ENCODE measurements around the gene EVI2B. TPM values are rescaled to one million over a fixed set of nuclear protein-coding genes. Genes with fewer than 3 reads are reported as not detected.
A peak's percentile ranks its signal among the peaks of the same experiment; 100 is the strongest.

EVI2B gene
- total RNA-seq (100 to 1,000 TPM in 1 of 2 experiments, 10 to 100 TPM in 1; 99.1 to 102 TPM), total RNA-seq (1.5 to 185 (median 61.0) reads per million in 172 experiments)
- polyA plus RNA-seq (2013, experiment 1 of 2), result 227 TPM
- 225 TPM for polyA plus RNA-seq (2013, experiment 2 of 2)

- ATAC-seq (ENCODE audit: poor library complexity) (peak; percentile 39), DNase-seq (peak in 4 of 14 experiments; percentile 40 to 83 (median 74))
- Histone ChIP-seq H3K27ac (ENCODE audit: low read depth in 1 of 2, low read length in 2 of 2) (peak within 1 kb of the TSS; percentile 47 to 77), H3K4me1 (ENCODE audit: insufficient read depth, low read length) (peaks cover 5% of the 10 kb centered on the region), H3K9me3 (ENCODE audit: control insufficient read depth in 1 of 2, insufficient read depth in 1 of 2, low read length in 2 of 2) (no peaks in the 10 kb centered on the region), H3K27me3 (ENCODE audit: control insufficient read depth in 1 of 2, insufficient read depth in 2 of 2, low read length in 2 of 2) (no peaks in the 10 kb centered on the region), H3K36me3 (ENCODE audit: insufficient read depth, low read length) (no peaks in the 10 kb centered on the region), H3K4me3 (ENCODE audit: low read length) (peak within 1 kb of the TSS; percentile 67)
- H3K27ac Mint-ChIP-seq, result peak within 1 kb of the TSS; percentile 97
- ChIA-PET CTCF (interaction anchor here (0.8 to 1.4 kb wide), 4 partner anchors 34 to 194 kb away, joined by 3 to 6 read pairs (median 4); no protein-coding TSS in a partner anchor), POLR2A (interaction anchor here (0.8 to 9.9 kb wide), 12 partner anchors 8 to 195 kb away, joined by 3 to 157 read pairs (median 4); partner anchors contain the start of gene EVI2A)
- peaks cover 1% of the 10 kb centered on the region for H3K9me3 Mint-ChIP-seq
- peaks cover 44% of the 10 kb centered on the region for H3K36me3 Mint-ChIP-seq (ENCODE audit: low read depth)
- peak within 1 kb of the TSS; percentile 92 for H3K4me3 Mint-ChIP-seq
- intact Hi-C loops (cut with DNase I, micrococcal nuclease), result loop anchor here (5.0 to 10.0 kb wide), 2 partner anchors 173 to 489 kb away; partner anchors contain the start of gene CRLF3 (in 2 of the 2)
- H3K4me1 Mint-ChIP-seq (ENCODE audit: low read depth), result peaks cover 60% of the 10 kb centered on the region
- TF ChIP-seq CTCF (IDR thresholded peaks at IDR 0.05), result no peak
- no peaks in the 10 kb centered on the region for H3K27me3 Mint-ChIP-seq
Observed at GRCh38 chr17:31313982-31314781, at the start of gene EVI2B. Gene EVI2B, minus strand, starts transcription at chr17:31314054. Its CDS starts 8,445 bp downstream, at chr17:31305609.

DNA sequence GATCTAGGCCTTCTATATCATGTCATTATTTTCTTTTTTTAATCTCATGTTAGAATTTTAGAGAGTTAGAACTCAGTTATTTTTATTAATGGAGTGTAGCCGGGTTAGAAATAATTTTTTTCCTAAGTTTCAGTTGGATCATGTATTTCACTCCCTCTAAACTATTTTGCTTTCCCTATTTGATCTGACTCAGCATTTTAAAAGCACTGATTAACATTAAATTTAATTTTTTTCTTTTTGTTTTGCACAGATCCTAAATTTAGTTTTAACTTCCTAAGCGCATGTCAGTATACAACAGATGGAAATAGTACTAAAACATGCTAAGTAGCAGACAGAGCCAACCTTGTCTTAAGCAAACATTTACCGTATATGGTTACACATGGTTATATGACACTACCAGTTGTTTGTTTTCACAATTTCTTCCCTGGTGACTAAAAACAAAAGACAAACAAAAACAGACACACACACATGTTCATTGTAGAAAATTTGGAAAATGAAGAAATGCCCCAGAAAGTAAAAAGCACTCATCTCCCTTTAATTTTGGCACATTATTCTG lies 44.1 kb upstream of the EVI2B start:
- no peaks in the 10 kb centered on the region for H3K9me3 Mint-ChIP-seq
- ATAC-seq (ENCODE audit: poor library complexity) (no peak), DNase-seq (no peak)
- no peaks in the 10 kb centered on the region for H3K4me1 ChIP-seq (ENCODE audit: insufficient read depth, low read length)
- no peak overlapping the region for H3K27ac ChIP-seq (ENCODE audit: low read depth in 1 of 2, low read length in 2 of 2)
- H3K4me1 Mint-ChIP-seq (ENCODE audit: low read depth), result no peaks in the 10 kb centered on the region
- no peak overlapping the region for H3K27ac Mint-ChIP-seq
- H3K36me3 ChIP-seq (ENCODE audit: insufficient read depth, low read length), result peaks cover 66% of the 10 kb centered on the region
- no peak overlapping the region for H3K4me3 Mint-ChIP-seq
- no peak overlapping the region for H3K4me3 ChIP-seq (ENCODE audit: low read length)
- no peaks in the 10 kb centered on the region for H3K27me3 ChIP-seq (ENCODE audit: control insufficient read depth in 1 of 2, insufficient read depth in 2 of 2, low read length in 2 of 2)
- CTCF ChIA-PET, result no interaction called here
- POLR2A ChIA-PET, result no interaction called here
- no peaks in the 10 kb centered on the region for H3K9me3 ChIP-seq (ENCODE audit: control insufficient read depth in 1 of 2, insufficient read depth in 1 of 2, low read length in 2 of 2)
- intact Hi-C loops (cut with DNase I, micrococcal nuclease), result no loop called here
- no peaks in the 10 kb centered on the region for H3K27me3 Mint-ChIP-seq
- H3K36me3 Mint-ChIP-seq (ENCODE audit: low read depth), result peaks cover 87% of the 10 kb centered on the region
- TF ChIP-seq CTCF (IDR thresholded peaks at IDR 0.05), result no peak

DNA sequence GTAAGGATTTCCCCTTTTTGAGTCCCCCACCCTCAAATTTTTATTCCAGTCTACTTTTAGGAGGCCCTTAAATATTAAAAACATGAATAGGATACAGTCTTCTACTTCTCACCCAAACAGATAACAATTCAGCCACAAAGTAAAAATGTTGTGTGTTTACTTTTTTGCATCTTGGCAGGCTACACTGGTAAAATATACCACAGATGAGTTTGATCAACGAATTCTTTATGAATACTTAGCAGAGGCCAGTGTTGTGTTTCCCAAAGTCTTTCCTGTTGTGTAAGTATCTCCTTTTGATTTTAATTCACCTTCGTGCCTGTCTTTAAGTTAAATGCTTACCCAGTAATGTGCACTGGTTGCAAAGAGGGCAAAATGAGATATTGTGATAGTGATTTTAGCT lies 43.2 kb upstream of the EVI2B start:
- Histone ChIP-seq H3K9me3 (ENCODE audit: control insufficient read depth in 1 of 2, insufficient read depth in 1 of 2, low read length in 2 of 2) (no peaks in the 10 kb centered on the region), H3K4me3 (ENCODE audit: low read length) (no peak overlapping the region), H3K27me3 (ENCODE audit: control insufficient read depth in 1 of 2, insufficient read depth in 2 of 2, low read length in 2 of 2) (no peaks in the 10 kb centered on the region), H3K27ac (ENCODE audit: low read depth in 1 of 2, low read length in 2 of 2) (no peak overlapping the region), H3K4me1 (ENCODE audit: insufficient read depth, low read length) (no peaks in the 10 kb centered on the region), H3K36me3 (ENCODE audit: insufficient read depth, low read length) (peaks cover 73% of the 10 kb centered on the region)
- POLR2A ChIA-PET, result no interaction called here
- no peak overlapping the region for H3K4me3 Mint-ChIP-seq
- no peaks in the 10 kb centered on the region for H3K4me1 Mint-ChIP-seq (ENCODE audit: low read depth)
- TF ChIP-seq CTCF (IDR thresholded peaks at IDR 0.05), result no peak
- H3K27ac Mint-ChIP-seq, result no peak overlapping the region
- H3K27me3 Mint-ChIP-seq, result no peaks in the 10 kb centered on the region
- no peaks in the 10 kb centered on the region for H3K9me3 Mint-ChIP-seq
- peaks cover 88% of the 10 kb centered on the region for H3K36me3 Mint-ChIP-seq (ENCODE audit: low read depth)
- intact Hi-C loops (cut with DNase I, micrococcal nuclease), result no loop called here
- DNase-seq (no peak), ATAC-seq (ENCODE audit: poor library complexity) (no peak)
- CTCF ChIA-PET, result interaction anchor here (0.8 kb wide), 1 partner anchor 11 kb away, joined by 3 read pairs; no protein-coding TSS in a partner anchor
